Fibroblast of peridontal ligament (primary cell): ENCODE measurements around the gene RASD2.

Experiments
- DNase-seq: peaks from one replicate; pipeline ENCODE4 v3.0.0-alpha.2; 2010; ENCODE audit errors: extremely low read depth

RASD2 gene

GRCh38 chr22:35541254-35541748 is 670 bp downstream of the RASD2 start:
- no peak for DNase-seq

DNA sequence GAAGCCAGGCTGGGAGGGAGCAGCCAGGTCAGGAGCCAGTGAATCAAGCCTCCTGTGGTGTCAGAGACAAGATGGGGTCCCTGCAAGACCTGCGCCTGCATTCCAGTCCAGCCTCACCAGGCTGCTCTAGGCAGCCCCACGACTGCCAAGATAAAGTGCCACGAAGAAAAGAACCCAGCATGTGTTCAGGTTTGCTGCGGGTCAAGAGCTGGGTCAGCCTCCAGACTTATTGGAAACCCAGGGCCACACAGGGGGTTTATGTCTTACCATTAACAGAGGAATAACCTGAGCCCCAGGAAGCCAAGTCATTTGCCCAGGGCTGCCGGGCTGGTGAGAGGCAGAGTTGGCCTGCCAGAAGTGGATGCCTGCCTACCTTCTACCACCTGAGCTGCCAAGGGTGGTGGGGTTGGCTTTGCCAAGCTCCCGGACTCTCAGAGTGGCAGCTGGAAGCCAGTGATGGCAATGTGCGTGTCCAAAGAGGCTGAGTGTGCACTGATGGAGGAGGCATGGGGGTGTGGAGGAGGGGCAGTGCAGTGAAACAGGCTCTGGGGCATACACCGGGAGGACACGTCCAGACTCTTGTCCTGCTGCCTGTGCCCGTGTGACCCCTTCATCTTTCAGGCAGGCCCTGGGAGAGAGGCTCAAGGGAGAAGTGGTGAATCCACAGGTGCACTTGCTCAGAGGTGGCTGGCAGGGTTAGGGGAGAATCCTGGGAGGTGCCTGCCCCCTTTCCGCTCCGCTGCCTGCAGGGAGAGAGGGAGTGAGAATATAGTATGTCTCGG is 1.7 kb downstream of the RASD2 start:
- DNase-seq = no peak

GRCh38 chr22:35542939-35543516 is 2.4 kb downstream of the RASD2 start:
- no peak for DNase-seq

DNA sequence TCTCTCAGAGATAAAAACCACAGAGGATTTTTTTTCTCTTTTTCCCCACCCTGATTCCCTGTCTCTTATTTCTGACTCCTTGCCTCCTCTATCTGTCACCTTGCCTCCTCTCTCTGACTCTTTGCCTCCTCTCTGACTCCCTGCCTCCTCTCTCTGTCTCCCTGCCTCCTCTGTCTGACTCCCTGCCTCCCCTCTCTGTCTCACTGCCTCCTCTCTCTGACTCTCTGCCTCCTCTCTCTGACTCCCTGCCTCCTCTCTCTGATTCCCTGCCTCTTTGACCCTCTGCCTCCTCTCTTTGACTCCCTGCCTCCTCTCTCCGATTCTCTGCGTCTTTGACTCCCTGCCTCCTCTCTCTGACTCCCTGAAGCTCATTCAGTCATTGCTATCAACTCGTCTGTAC is 3.1 kb downstream of the RASD2 start:
- DNase-seq = no peak

DNA sequence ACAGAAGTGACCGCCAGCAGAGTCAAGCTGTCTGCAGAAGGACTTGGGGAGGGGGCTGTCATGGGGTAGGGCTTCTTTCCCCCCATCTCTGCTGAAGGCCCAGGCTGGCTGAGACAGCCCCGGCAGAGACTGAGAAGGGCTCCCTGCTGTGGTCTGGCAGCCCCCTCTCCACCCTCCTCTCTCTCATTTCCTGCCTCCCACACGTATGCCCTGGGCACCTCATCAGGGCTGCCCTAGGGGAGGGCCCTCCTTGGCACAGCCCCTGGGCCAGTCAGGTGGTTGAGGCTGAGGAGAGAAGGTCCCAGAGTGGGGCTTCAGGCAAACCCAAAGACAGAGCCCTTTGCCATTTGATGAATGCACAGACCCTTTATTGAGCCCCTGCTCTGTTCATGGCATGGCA is 3.6 kb downstream of the RASD2 start:
- no peak for DNase-seq

DNA sequence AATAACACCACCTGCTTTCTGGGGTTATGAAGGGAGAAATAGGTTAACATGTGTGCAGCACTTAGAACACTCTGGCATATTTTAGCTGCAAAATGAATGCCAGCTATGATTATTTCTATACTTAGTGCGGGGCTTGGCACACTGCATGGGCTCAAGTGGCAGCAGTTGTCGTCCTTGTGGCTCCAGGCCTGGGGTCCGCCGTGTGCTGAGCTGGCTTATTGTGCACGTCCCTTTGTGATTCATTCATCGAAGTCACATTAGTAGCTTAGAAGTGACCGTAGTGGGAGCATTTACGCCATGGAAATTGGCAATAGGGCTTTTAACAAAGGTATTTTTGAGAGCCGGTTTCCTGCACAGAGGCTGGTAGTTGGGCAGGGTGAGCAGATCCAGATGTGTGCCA is 4.2 kb downstream of the RASD2 start:
- DNase-seq = no peak

- DNase-seq = no peak
Observed at GRCh38 chr22:35546886-35547285, 6.3 kb downstream of the RASD2 start.

DNA sequence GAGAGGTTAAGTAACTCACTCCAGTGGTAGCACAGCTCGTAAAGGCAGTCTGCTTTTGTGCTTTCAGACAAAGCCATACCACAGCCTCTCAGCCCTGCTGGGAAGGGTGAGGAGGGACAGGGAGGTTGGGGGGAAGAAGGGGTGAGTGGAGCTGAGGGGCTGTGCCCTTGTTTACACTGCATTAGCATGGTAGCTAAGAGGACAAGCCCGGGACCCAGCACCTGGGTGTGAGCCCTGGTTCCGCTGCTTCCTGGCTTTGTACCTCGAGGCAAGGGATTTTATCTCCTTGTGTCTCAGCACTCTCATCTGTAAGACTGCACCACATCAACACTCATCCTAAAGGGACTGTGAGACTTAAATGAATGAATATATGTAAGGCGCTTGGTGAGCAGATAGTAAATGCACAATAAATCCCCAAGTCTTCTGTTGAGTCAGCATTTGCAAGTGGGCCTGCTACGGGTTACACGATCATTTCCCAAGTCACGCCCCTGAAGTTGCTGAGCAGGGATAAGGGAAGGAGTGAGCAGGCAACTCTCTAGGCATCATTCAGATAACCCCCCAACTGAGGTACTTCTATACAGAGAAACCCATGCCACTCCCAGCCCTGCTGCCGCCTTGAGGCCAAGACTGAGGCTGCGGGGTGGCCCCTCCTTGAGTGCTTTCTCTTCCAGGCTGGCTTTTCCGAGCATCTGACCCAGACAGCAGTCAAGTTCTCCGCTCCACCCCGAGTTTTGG is 7.5 kb downstream of the RASD2 start:
- DNase-seq = no peak

GRCh38 chr22:35548722-35549112 is 8.1 kb downstream of the RASD2 start:
- DNase-seq = no peak

DNA sequence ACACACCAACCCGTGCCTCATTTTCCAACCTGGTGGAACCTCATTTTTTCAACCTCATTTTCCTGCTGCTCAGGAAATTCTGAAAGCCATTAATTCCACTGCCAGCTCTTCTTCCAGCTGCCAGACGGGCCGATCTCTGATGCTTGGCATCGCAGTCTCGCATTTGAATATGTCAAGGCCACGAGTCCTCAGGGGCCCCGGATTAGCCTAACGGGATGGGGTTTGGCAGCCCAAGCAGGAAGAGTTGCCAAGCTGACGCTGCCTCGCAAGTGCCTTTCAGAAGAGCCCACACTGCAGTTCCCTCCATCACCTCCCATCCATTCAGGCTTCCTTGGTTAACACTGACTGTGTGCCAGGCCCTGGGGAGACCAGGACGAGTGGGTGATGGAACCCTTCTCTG is 8.7 kb downstream of the RASD2 start:
- DNase-seq = no peak

DNA sequence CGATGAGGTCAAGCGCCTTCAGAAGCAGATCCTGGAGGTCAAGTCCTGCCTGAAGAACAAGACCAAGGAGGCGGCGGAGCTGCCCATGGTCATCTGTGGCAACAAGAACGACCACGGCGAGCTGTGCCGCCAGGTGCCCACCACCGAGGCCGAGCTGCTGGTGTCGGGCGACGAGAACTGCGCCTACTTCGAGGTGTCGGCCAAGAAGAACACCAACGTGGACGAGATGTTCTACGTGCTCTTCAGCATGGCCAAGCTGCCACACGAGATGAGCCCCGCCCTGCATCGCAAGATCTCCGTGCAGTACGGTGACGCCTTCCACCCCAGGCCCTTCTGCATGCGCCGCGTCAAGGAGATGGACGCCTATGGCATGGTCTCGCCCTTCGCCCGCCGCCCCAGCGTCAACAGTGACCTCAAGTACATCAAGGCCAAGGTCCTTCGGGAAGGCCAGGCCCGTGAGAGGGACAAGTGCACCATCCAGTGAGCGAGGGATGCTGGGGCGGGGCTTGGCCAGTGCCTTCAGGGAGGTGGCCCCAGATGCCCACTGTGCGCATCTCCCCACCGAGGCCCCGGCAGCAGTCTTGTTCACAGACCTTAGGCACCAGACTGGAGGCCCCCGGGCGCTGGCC is 11.0 kb downstream of the RASD2 start:
- DNase-seq = no peak

DNA sequence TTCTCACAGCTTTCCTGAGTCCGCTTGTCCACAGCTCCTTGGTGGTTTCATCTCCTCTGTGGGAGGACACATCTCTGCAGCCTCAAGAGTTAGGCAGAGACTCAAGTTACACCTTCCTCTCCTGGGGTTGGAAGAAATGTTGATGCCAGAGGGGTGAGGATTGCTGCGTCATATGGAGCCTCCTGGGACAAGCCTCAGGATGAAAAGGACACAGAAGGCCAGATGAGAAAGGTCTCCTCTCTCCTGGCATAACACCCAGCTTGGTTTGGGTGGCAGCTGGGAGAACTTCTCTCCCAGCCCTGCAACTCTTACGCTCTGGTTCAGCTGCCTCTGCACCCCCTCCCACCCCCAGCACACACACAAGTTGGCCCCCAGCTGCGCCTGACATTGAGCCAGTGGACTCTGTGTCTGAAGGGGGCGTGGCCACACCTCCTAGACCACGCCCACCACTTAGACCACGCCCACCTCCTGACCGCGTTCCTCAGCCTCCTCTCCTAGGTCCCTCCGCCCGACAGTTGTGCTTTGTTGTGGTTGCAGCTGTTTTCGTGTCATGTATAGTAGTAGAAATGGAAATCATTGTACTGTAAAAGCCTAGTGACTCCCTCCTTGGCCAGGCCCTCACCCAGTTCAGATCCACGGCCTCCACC is 11.7 kb downstream of the RASD2 start:
- DNase-seq = no peak

GRCh38 chr22:35552846-35553245 is 12.2 kb downstream of the RASD2 start:
- DNase-seq = no peak

- no peak for DNase-seq
Observed at GRCh38 chr22:35553341-35553740, 12.7 kb downstream of the RASD2 start.

GRCh38 chr22:35554297-35554845 is 13.7 kb downstream of the RASD2 start:
- no peak for DNase-seq

GRCh38 chr22:35555483-35555890 is 14.9 kb downstream of the RASD2 start:
- DNase-seq = no peak

DNA sequence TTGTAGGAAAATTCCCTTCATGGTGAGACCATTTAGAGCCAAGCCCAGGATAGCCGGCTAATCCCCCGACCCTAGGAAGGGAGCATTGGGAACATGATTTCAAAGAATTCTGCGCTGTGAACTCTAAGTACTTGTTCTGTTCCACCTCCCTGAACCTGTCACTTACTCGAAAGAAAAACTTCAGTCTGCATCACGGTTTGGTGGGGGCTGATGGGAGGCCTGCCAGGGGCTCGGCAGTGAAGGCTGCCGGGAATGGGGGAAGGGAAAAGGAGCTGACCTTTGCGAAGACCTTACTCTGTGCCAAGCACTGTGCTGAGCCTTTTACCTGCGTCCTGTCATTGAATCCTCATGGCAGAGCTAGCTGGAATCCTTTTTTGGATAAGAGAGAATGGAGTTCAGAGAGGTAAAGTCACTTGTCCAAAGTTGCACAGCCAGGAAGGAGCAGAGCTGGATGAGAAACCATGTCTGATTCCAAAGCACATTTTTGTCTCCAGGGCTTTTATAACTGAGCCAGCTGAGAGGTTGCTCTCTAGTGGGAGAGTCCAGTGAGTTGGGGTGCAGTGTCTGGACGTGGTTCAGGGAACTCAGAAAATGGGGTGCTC is 15.4 kb downstream of the RASD2 start:
- no peak for DNase-seq

DNA sequence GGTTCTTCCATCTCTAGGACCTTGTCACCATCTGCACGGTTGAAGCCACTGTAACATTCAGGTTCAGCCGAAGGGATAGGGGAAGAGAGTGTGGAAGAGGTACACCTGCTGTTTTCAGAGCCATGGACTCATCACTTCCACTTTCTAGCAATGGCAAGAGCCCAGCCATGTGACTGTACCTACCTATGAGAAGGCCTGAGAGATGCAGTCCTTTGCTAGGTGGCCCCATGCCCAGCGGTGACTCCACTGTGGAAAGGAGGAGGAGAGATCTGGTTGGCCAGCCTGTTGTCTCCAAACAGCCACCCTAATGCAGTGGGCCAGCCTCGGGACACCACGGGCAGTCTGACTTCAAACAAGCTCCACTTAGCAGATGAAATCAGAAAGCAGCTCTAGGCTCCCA is 16.0 kb downstream of the RASD2 start:
- no peak for DNase-seq

DNA sequence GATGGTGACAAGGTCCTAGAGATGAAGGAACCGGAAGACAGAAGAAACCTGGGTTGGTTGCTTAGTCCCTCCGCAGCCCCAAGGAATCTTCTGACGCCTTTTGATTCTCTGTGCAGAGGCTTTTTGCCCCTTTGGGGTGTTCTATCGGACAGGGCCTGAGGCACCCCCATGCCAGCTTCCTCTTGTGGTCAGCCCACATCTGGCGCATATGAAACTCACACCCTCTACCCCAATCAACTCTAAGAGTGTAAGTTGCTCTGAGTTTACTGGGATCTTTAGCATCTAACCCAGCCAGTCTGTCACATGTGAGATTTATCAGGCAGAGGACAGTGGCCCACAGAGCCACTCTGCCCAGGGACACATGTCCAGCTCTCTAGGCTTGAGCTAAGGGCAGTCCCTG is 17.4 kb downstream of the RASD2 start:
- DNase-seq = no peak

DNA sequence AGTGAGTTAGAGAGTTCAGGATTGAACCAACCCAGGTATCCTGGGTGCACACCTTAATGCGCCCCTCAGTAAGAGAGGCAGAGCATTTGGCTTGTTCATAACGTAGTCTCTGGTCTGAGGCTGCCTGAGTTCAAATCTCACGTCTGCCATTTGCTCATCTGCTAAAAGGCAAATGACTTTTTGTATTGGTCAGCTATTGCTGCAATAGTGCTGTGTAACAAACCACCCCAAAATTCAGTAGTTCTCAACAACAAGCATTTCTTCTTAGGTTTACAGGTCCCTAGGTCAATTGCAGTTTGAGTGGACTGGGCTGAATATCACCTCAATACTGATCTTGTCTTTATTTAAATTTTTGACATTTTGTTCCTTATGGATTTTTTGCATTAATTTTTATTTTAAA is 18.1 kb downstream of the RASD2 start:
- DNase-seq = no peak

DNA sequence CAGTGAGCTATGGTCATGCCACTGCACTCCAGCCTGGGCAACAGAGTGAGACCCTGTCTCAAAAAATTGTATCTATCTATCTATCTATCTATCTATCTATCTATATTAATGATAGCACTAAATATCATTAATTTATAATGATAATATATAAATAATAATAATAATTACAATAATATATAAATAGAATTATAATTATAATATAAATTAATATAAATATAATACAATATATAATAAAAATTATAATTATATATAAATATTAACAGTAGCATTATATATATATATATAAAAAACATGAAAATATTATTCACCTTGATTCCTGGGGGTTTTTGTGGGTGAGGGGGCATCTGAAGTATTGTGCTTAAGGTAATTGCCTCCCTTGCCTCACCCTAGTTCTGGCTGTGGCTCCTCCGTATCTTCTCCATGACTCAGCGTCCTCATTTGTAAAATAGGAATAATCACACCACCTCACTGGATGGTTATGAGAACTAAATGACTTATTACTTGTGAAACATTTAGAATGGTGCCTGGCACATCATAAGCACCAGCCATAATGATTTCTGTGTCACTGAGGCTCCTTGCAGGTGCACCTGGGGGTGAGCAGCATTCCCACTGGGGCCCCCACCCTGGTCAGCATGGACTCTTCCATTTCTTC is 18.8 kb downstream of the RASD2 start:
- no peak for DNase-seq
